Stimulated activated CD4-positive, alpha-beta T cell treated with anti-CD3 and anti-CD28 coated beads, Interleukin-4, amount 100 ng/mL, for 1 hour (primary cell): ENCODE measurements around the gene CCT3.

ENCODE experiments used
- DNase-seq: peaks from one replicate; pipeline ENCODE4 v3.0.0-alpha.2; 2020

Gene CCT3

DNA sequence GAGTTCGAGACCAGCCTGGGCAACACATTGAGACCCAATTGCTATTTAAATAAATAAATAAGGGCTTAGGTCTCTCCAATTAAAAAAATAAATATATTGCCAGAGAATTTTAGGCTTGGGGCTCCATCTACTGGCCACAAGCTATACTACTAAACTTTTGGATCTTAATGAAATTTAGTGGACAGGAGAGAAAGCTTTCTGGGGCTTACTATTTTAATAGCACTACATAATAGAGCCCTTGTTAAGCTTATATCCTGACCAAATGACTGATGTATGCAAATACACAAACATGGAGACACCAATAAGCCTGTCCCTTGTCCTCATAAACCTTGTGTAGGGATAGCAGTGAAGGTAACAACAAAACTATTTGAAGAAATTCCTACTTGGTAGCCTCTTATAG, 18.4 kb downstream of the CCT3 start:
- no peak for DNase-seq

DNA sequence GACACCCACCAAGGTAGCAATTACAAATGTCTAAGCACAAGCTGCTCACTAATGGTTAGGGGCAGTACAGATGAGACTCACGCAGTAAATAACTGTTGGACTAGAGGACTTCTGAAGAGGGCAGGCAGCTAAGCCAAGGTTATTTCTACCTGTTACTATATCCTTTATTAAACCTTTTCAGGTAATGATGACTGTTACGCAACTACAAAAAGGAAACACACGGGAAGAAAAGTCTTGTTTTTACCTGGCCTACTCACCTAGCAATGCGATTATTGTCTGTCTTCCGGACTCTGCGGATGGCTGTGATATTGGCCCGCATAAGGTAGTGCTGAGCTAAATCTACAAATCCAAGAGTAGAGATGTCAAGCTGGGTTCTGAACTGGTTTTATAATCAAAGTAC, 21.2 kb downstream of the CCT3 start:
- DNase-seq, result no peak

GRCh38 chr1:156310962-156311361, 27.1 kb downstream of the CCT3 start:
- no peak for DNase-seq

DNA sequence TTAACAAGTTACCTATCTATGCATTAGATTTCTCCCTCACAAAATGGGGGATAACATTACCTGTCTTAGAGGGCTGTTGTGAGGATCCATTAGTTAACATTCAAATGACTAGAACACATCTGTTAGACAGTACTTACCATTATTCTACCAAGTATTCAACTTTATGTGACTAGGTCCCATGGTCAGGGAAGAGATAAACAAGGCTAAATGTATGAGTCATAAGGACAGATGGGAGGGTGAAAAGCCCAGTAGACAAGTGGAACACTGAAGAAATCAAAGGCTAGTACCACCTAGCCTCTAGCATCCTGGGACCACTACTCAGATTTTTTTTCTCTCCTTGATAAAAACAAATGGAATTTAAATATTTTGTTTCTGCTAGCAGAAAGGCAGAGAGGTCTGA, 30.0 kb downstream of the CCT3 start:
- DNase-seq, result no peak

DNA sequence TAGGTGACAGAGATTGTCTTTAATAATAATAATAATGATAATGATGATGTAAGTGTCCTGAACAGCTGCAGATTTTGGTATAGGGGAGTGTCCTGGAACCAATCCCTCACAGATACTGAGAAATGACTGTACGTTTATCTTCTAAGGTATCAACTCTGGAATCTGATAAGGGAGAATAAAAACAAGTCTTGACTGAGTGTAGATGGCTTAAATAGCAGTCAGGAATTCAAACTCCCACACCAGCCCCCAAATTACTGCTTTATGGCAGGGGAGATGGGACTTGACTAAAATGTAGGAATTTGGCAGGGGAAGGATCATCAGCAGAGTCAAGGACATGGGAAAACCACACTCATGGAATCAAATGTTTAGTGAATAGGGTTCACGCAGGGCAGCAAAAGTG, 32.9 kb downstream of the CCT3 start:
- no peak for DNase-seq

DNA sequence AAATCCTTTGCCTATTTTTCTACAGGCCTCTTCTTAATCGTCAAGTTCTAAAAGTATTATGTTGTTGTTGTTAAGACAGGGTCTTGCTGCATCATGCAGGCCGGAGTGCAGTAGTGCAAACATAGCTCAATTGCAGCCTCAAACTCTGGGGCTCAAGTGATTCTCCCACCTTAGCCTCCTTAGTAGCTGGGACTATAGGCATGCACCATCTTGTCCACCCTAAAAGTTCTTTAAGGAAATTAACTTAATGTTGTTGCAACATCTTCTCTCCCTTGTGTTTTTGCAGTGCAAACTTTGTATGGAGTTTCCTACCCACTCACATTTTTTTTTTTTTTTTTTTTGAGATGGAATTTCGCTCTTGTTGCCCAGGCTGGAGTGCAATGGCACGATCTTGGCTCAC, 34.9 kb downstream of the CCT3 start:
- DNase-seq, result no peak

DNA sequence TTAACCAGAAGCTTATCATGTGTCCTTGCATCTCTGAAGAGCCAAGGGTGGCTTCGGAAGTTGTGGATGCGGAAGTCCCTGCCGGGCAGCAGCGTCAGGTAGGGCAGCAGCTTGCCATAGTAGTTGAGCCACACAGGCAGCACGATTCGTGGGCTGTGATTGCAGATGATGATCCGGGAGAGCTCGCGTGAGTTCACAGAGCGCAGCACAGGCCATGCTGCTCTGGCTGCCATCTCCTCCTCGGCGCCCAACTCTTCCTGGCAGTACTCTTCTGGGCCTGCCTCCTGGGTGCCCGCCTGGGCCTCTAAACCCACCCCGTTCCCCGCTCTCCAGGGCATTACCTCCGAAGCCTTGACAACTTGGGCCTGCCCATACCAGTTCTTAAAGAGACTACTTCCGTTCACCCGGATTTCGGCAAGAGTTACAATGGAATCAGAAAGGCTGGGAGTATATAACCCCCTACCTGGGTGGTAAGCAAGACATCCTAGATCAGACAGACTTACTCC, 39.2 kb downstream of the CCT3 start, which contains the start of gene VHLL:
Gene VHLL (minus strand): TSS at position 456 of the 506 bp plus-strand sequence. CDS start 118 bp downstream, at position 338.
- no peak for DNase-seq

DNA sequence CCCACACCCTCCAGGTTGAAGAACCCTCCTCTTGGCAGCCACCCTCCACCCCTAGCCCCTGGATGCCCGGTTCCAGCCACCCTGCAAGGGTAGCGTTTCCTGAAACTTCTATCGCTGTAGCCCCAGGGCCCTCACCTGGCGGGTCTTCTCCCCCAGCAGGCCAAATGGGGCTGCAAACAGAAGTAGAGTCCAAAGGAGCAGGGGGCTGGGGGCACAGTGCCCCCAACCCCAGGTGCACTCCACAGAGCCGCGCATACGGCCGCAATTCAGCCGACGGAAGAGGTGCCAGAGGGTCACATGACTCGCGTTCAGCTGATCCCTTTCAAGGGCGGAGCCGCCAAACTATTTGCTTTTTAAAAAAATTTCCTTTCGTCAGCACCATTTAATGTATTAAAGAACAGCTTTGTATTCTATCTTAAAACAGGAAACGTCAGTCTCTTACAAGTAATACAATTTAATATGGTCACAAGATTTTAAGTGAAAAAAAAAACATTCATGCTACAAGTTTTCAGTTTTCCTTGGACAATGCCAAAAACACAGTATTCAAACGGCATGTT, 42.6 kb downstream of the CCT3 start, which contains the start of gene GLMP:
Gene GLMP (minus strand): TSS at position 289 of the 557 bp plus-strand sequence. CDS start 34 bp downstream, at position 255.
- DNase-seq, result peak; percentile 45

- DNase-seq, result no peak
Measured at GRCh38 chr1:156293895-156294294, 44.2 kb downstream of the CCT3 start.

- no peak for DNase-seq
Measured at GRCh38 chr1:156293098-156293434, 45.0 kb downstream of the CCT3 start.

GRCh38 chr1:156291226-156292061, 46.6 kb downstream of the CCT3 start:
- peak; percentile 15 for DNase-seq

DNA sequence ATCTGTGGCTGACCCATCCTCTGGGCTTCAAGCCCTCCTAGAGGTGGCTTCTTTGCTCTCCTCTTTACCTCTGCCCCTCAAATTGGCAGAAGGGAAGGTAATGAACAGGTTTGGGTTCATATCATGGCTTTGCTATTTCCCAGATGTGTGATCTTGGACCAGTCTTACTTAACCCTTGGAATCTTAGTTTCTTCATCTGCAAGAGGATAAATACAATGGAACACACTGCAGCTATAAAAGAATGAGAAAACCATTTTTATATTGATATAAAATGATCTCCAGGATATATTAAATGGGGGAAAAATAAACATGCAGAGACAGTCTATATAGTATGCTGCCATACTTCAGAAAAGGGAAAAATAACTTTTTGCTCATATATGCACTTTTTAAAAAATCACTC, 48.2 kb downstream of the CCT3 start:
- no peak for DNase-seq

DNA sequence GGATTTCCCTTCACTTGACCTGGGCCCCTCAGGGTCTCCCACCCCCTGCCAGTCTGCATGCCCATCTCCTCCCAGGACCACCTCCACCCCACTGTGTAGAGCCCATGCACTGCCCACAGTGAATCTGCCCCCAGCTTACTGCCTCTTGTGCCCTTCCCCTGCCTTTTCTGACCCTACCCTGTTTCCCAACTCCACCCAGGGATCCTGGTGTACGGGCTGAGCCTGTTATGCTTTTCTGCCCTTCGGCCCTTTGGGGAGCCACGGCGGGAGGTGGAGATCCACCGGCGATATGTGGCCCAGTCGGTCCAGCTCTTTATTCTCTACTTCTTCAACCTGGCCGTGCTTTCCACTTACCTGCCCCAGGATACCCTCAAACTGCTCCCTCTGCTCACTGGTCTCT, 52.0 kb downstream of the CCT3 start:
- DNase-seq, result no peak

GRCh38 chr1:156285437-156285836, 52.7 kb downstream of the CCT3 start:
- DNase-seq, result no peak

- no peak for DNase-seq
Measured at GRCh38 chr1:156284757-156285156, 53.3 kb downstream of the CCT3 start.

GRCh38 chr1:156284112-156284511, 54.0 kb downstream of the CCT3 start, which contains the start of gene TMEM79:
Gene TMEM79, plus strand, starts transcription at chr1:156284325. Its CDS starts 902 bp downstream, at chr1:156285227.
- DNase-seq, result no peak

DNA sequence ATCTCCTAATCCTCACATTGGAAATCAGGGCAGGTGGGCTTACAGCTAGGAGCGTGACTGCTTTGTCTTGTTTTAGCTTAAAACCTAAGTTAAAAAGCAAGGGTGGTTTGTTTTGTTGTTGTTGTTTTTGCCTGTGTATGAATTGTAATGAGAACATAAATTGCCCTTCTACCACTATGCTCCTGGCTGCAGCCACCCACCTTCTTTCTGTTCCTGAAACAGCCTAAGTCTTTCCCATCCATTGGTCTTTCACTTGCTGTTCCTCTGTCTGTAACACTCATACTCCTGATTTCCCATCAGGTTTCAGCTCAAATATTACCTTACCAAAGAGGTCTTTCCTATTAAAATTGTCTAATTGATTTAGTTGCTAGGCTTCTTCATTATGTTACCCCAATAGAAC, 54.6 kb downstream of the CCT3 start:
- no peak for DNase-seq

- peak; percentile 95 for DNase-seq
Measured at GRCh38 chr1:156282479-156283222, 55.4 kb downstream of the CCT3 start, which contains the start of gene SMG5. Gene SMG5, minus strand, starts transcription at chr1:156282825. Its CDS starts 145 bp downstream, at chr1:156282680.

DNA sequence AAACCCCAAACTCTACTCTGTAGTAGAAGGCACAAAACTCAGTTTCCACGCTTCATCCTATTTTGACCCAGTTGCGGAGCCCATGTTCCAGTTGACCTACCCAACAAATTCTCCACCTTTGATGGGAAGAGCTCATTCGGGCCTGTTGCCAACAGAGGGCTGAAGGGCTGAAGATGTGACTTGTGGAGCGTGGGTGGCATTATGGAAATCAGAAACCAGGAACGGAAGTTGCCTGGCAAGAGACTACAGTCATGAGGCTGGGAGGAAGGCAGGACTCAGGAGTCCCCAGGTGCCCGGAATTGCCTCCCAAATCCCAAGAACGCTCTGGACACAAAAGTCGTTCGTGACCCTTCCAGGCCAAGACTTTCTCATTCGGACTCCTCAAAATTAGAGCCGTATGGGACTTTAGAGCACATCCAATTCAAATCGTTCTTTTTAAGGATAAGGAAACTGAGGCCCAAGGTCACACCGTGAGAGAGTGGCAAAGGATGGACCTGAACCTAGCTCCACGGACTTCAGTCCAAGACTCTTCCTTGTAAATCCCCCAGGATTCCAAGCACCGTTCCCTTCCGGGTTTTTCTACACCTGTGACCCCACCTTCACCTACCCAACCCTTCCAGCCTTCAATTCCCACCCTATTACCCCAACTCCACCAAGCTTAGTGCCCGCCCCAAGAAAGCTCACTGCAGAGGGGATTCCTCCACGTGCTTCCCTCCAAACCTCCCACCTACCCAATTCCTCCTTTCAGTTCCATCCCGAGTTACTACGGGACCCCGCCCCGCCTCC, 56.2 kb downstream of the CCT3 start:
- DNase-seq, result no peak

- peak; percentile 49 for DNase-seq
Measured at GRCh38 chr1:156281281-156281680, 56.8 kb downstream of the CCT3 start.

GRCh38 chr1:156279837-156280236, 58.3 kb downstream of the CCT3 start:
- no peak for DNase-seq

GRCh38 chr1:156276966-156277381, 61.1 kb downstream of the CCT3 start:
- DNase-seq, result no peak

- no peak for DNase-seq
Measured at GRCh38 chr1:156276532-156276931, 61.6 kb downstream of the CCT3 start.
